Measurements from ENCODE around the gene UTP20.
"Not testable (repeated sequence)": the region's sequence is repeated elsewhere in the genome, so short reads cannot be mapped to it uniquely, and the experiment has no call there.

Gene UTP20

GRCh38 chr12:101375573-101375972 lies 95.7 kb downstream of the UTP20 start:
- Histone ChIP-seq H3K36me3 (ENCODE audit: control insufficient read depth, low read depth, low read length) (peaks cover 74% of the 10 kb centered on the region), H3K4me1 (ENCODE audit: control insufficient read depth, low read depth, low read length) (no peaks in the 10 kb centered on the region), H3K9me3 (ENCODE audit: control insufficient read depth, low read depth, low read length) (no peaks in the 10 kb centered on the region), H3K4me3 (ENCODE audit: low read length) (no peak overlapping the region), H3K27me3 (ENCODE audit: control insufficient read depth, insufficient read depth, low read length) (no peaks in the 10 kb centered on the region), H3K9ac (ENCODE audit: low read length) (no peak overlapping the region), H3K27ac (ENCODE audit: low read length) (no peak overlapping the region)

DNA sequence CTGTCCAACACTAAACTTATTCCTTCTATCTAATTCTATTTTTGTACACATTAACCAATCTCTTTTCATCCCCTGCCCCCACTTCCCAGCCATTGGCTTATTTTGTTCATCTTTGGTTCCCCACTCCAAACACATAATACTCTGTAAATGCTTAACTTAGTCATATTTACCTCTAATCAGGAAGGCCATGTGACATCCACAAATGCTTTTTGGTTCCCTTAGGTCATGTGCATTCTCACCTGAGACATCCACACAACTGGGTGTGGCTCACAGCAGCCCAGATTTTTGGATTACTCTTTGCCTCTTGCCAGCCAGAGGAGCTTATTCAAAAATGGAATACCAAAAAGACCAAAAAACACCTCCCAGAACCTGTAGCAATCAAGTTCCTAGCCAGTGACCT lies 99.2 kb downstream of the UTP20 start:
- Histone ChIP-seq H3K9me3 (ENCODE audit: control insufficient read depth, low read depth, low read length) (no peaks in the 10 kb centered on the region), H3K27me3 (ENCODE audit: control insufficient read depth, insufficient read depth, low read length) (no peaks in the 10 kb centered on the region), H3K27ac (ENCODE audit: low read length) (no peak overlapping the region), H3K9ac (ENCODE audit: low read length) (no peak overlapping the region), H3K36me3 (ENCODE audit: control insufficient read depth, low read depth, low read length) (peaks cover 74% of the 10 kb centered on the region), H3K4me3 (ENCODE audit: low read length) (no peak overlapping the region), H3K4me1 (ENCODE audit: control insufficient read depth, low read depth, low read length) (no peaks in the 10 kb centered on the region)

DNA sequence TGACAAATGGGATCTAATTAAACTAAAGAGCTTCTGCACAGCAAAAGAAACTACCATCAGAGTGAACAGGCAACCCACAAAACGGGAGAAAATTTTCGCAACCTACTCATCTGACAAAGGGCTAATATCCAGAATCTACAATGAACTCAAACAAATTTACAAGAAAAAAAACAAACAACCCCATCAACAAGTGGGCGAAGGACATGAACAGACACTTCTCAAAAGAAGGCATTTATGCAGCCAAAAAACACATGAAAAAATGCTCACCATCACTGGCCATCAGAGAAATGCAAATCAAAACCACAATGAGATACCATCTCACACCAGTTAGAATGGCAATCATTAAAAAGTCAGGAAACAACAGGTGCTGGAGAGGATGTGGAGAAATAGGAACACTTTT lies 111.3 kb downstream of the UTP20 start:
- H3K9ac ChIP-seq (ENCODE audit: low read length); H3K27me3 ChIP-seq (ENCODE audit: control insufficient read depth, insufficient read depth, low read length); H3K4me1 ChIP-seq (ENCODE audit: control insufficient read depth, low read depth, low read length); H3K4me3 ChIP-seq (ENCODE audit: low read length); H3K9me3 ChIP-seq (ENCODE audit: control insufficient read depth, low read depth, low read length); H3K27ac ChIP-seq (ENCODE audit: low read length): not testable (repeated sequence)
- H3K36me3 ChIP-seq (ENCODE audit: control insufficient read depth, low read depth, low read length) = peaks cover 43% of the 10 kb centered on the region

GRCh38 chr12:101407049-101407435 lies 127.1 kb downstream of the UTP20 start:
- Histone ChIP-seq H3K4me1 (ENCODE audit: control insufficient read depth, low read depth, low read length) (no peaks in the 10 kb centered on the region), H3K4me3 (ENCODE audit: low read length) (peak overlapping the region; percentile 92), H3K9me3 (ENCODE audit: control insufficient read depth, low read depth, low read length) (no peaks in the 10 kb centered on the region), H3K27me3 (ENCODE audit: control insufficient read depth, insufficient read depth, low read length) (no peaks in the 10 kb centered on the region), H3K27ac (ENCODE audit: low read length) (no peak overlapping the region), H3K9ac (ENCODE audit: low read length) (peak overlapping the region; percentile 94), H3K36me3 (ENCODE audit: control insufficient read depth, low read depth, low read length) (no peaks in the 10 kb centered on the region)

DNA sequence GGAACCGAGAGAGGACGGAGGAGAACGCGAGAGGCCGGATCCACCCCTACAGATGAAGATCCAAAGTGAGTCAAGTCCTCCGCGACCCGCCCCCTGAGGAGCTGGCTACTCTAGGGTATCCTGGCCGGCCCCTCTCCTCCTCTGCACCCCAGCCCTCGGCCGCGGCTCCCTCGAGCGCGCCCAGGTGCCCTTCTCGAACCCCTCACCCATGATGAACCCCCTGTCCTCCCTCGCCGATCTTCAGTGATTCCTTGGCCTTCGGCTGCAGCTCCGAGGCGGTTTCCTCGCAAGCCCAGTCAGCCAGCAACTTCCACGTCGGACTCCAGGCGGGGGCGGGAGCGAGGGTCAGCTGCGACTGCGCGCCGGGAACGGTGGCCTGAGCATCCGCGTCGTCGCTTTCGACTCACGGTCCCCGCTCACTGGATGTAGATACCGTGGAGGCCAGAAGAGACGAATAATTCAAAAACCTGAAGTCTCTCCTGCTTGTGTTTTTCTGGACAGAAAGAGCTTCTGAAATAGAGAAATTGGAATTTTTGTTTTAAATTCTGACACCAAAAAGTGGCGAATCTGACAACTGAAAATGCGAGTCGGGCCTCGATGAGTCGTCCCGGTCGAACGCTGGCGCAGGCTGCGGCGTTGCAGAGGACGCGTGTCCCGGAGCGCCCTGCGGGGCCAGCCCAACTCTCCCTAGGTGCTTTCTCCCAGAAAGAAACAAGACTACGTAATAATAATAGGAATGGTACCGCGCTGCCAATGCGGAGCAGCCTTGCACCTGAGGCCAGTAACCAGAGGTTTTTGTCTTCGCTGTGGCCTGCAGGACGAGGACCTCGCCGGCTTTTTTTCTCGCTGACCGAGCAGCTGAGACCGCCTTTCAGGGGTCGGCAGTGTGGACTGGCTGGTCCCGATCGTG lies 127.8 kb downstream of the UTP20 start, which contains the start of gene ARL1:
Gene ARL1 (minus strand): TSS at position 337 of the 910 bp plus-strand sequence. CDS start 127 bp downstream, at position 210.
- Histone ChIP-seq H3K9ac (ENCODE audit: low read length) (peak within 1 kb of the TSS; percentile 94), H3K27ac (ENCODE audit: low read length) (peak within 1 kb of the TSS; percentile 93), H3K4me1 (ENCODE audit: control insufficient read depth, low read depth, low read length) (no peaks in the 10 kb centered on the region), H3K36me3 (ENCODE audit: control insufficient read depth, low read depth, low read length) (no peaks in the 10 kb centered on the region), H3K9me3 (ENCODE audit: control insufficient read depth, low read depth, low read length) (no peaks in the 10 kb centered on the region), H3K27me3 (ENCODE audit: control insufficient read depth, insufficient read depth, low read length) (no peaks in the 10 kb centered on the region), H3K4me3 (ENCODE audit: low read length) (peak within 1 kb of the TSS; percentile 92)

DNA sequence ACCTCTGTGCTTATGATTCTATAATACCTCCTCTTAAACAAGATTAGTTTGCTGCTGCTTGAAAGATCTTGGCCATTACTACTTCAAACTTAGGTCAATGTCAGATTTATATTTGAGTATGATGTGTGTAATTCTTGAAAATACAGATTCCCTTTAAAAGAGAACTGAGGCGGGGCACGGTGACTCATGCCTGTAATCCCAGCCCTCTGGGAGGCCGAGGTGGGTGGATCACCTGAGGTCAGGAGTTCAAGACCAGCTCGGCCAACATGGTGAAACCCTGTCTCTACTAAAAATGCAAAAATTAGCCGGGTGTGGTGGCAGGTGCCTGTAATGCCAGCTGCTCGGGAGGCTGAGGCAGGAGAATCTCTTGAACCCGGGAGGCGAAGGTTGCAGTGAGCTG lies 130.3 kb downstream of the UTP20 start:
- H3K9me3 ChIP-seq (ENCODE audit: control insufficient read depth, low read depth, low read length); H3K36me3 ChIP-seq (ENCODE audit: control insufficient read depth, low read depth, low read length); H3K4me3 ChIP-seq (ENCODE audit: low read length); H3K9ac ChIP-seq (ENCODE audit: low read length); H3K27me3 ChIP-seq (ENCODE audit: control insufficient read depth, insufficient read depth, low read length); H3K4me1 ChIP-seq (ENCODE audit: control insufficient read depth, low read depth, low read length); H3K27ac ChIP-seq (ENCODE audit: low read length): not testable (repeated sequence)

- Histone ChIP-seq H3K9me3 (ENCODE audit: control insufficient read depth, low read depth, low read length) (no peaks in the 10 kb centered on the region), H3K27me3 (ENCODE audit: control insufficient read depth, insufficient read depth, low read length) (no peaks in the 10 kb centered on the region), H3K4me3 (ENCODE audit: low read length) (no peak overlapping the region)
These were observed 134.7 kb downstream of the UTP20 start for GRCh38 chr12:101414533-101415119.

GRCh38 chr12:101415228-101415627 lies 135.3 kb downstream of the UTP20 start:
- Histone ChIP-seq H3K36me3 (ENCODE audit: control insufficient read depth, low read depth, low read length) (no peaks in the 10 kb centered on the region), H3K9me3 (ENCODE audit: control insufficient read depth, low read depth, low read length) (no peaks in the 10 kb centered on the region), H3K4me1 (ENCODE audit: control insufficient read depth, low read depth, low read length) (no peaks in the 10 kb centered on the region), H3K9ac (ENCODE audit: low read length) (no peak overlapping the region), H3K4me3 (ENCODE audit: low read length) (no peak overlapping the region), H3K27me3 (ENCODE audit: control insufficient read depth, insufficient read depth, low read length) (no peaks in the 10 kb centered on the region), H3K27ac (ENCODE audit: low read length) (no peak overlapping the region)

More at GRCh38 chr12:101414533-101415119, 134.7 kb downstream of the UTP20 start:
- Histone ChIP-seq H3K9ac (ENCODE audit: low read length) (no peak overlapping the region), H3K4me1 (ENCODE audit: control insufficient read depth, low read depth, low read length) (no peaks in the 10 kb centered on the region), H3K36me3 (ENCODE audit: control insufficient read depth, low read depth, low read length) (no peaks in the 10 kb centered on the region), H3K27ac (ENCODE audit: low read length) (no peak overlapping the region)

GRCh38 chr12:101422066-101422465 lies 142.2 kb downstream of the UTP20 start:
- H3K4me1 ChIP-seq (ENCODE audit: control insufficient read depth, low read depth, low read length); H3K27ac ChIP-seq (ENCODE audit: low read length); H3K27me3 ChIP-seq (ENCODE audit: control insufficient read depth, insufficient read depth, low read length); H3K9me3 ChIP-seq (ENCODE audit: control insufficient read depth, low read depth, low read length); H3K9ac ChIP-seq (ENCODE audit: low read length); H3K4me3 ChIP-seq (ENCODE audit: low read length); H3K36me3 ChIP-seq (ENCODE audit: control insufficient read depth, low read depth, low read length): not testable (repeated sequence)

DNA sequence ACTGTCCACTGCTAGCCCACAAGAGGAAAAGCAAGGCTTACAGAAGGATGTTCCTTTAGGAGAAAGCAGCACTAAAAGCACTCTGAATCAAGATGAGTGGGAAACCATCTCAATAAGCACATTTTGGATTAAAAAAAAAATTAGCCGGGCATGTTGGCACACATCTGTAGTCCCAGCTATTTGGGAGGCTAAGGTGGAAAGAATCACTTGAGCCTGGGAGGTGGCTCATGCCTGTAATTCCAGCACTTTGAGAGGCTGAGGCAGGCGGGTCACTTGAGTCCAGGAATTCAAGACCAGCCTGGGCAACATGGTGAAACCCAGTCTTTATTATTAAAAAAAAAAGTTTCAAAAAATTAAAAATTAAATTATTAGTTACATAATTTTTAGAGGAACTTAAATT lies 144.7 kb downstream of the UTP20 start:
- no peaks in the 10 kb centered on the region for H3K9me3 ChIP-seq (ENCODE audit: control insufficient read depth, low read depth, low read length)
- H3K4me3 ChIP-seq (ENCODE audit: low read length) = no peak overlapping the region
- no peak overlapping the region for H3K9ac ChIP-seq (ENCODE audit: low read length)
- H3K27ac ChIP-seq (ENCODE audit: low read length) = no peak overlapping the region
- H3K27me3 ChIP-seq (ENCODE audit: control insufficient read depth, insufficient read depth, low read length) = no peaks in the 10 kb centered on the region
- H3K4me1 ChIP-seq (ENCODE audit: control insufficient read depth, low read depth, low read length) = no peaks in the 10 kb centered on the region
- no peaks in the 10 kb centered on the region for H3K36me3 ChIP-seq (ENCODE audit: control insufficient read depth, low read depth, low read length)

- Histone ChIP-seq H3K9ac (ENCODE audit: low read length) (no peak overlapping the region), H3K27ac (ENCODE audit: low read length) (no peak overlapping the region), H3K27me3 (ENCODE audit: control insufficient read depth, insufficient read depth, low read length) (no peaks in the 10 kb centered on the region), H3K36me3 (ENCODE audit: control insufficient read depth, low read depth, low read length) (no peaks in the 10 kb centered on the region), H3K4me3 (ENCODE audit: low read length) (no peak overlapping the region), H3K9me3 (ENCODE audit: control insufficient read depth, low read depth, low read length) (no peaks in the 10 kb centered on the region), H3K4me1 (ENCODE audit: control insufficient read depth, low read depth, low read length) (no peaks in the 10 kb centered on the region)
These were observed 150.6 kb downstream of the UTP20 start for GRCh38 chr12:101430456-101430855.

GRCh38 chr12:101436136-101436535 lies 156.2 kb downstream of the UTP20 start:
- H3K27ac ChIP-seq (ENCODE audit: low read length) = no peak overlapping the region

More at GRCh38 chr12:101436136-101436535, 156.2 kb downstream of the UTP20 start:
- H3K36me3 ChIP-seq (ENCODE audit: control insufficient read depth, low read depth, low read length) = no peaks in the 10 kb centered on the region
- no peaks in the 10 kb centered on the region for H3K27me3 ChIP-seq (ENCODE audit: control insufficient read depth, insufficient read depth, low read length)
- no peaks in the 10 kb centered on the region for H3K9me3 ChIP-seq (ENCODE audit: control insufficient read depth, low read depth, low read length)
- H3K9ac ChIP-seq (ENCODE audit: low read length) = no peak overlapping the region
- no peak overlapping the region for H3K4me3 ChIP-seq (ENCODE audit: low read length)
- H3K4me1 ChIP-seq (ENCODE audit: control insufficient read depth, low read depth, low read length) = no peaks in the 10 kb centered on the region

Measured in iPS-18a (cell line).